RPMI7951 (cell line): ENCODE results near the gene KCNQ1. TPM values are rescaled to one million over a fixed set of nuclear protein-coding genes. Genes with fewer than 3 reads are reported as not detected.
"Not testable (repeated sequence)": the region's sequence is repeated elsewhere in the genome, so short reads cannot be mapped to it uniquely, and the experiment has no call there.

Experiments
- DNase-seq: peaks from one replicate; pipeline ENCODE4 v3.0.0-alpha.2; 2012; ENCODE audit warnings: low read depth
- total RNA-seq: library from RNA; depleted of rRNA; stranded (reverse); fragments of >200 nt; shearing (Covaris generic); gene quantifications from 2 replicates; pipeline ENCODE4 v1.2.3, GENCODE V29; 2014

Gene KCNQ1
- total RNA-seq, 1 experiment from 2014 or later, result not detected

DNA sequence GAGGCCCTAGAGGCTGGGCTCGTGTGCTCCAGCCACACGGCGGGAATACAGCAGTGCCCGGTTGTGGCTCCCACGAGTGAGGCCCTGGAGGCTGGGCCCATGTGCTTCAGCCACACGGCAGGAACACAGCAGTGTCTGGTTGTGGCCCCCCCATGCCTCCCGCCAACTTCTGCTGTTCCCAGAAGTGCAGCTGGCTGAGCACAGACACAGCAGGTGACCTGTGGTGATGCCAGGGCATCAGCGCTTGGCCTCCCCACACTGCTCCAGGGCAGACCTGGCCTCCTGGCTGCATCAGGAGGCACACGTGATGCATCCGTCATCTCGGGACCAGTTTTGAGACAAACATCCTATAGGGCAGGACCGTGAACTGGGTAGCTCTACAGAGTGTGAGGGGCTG, 144.7 kb downstream of the KCNQ1 start:
- no peak for DNase-seq

DNA sequence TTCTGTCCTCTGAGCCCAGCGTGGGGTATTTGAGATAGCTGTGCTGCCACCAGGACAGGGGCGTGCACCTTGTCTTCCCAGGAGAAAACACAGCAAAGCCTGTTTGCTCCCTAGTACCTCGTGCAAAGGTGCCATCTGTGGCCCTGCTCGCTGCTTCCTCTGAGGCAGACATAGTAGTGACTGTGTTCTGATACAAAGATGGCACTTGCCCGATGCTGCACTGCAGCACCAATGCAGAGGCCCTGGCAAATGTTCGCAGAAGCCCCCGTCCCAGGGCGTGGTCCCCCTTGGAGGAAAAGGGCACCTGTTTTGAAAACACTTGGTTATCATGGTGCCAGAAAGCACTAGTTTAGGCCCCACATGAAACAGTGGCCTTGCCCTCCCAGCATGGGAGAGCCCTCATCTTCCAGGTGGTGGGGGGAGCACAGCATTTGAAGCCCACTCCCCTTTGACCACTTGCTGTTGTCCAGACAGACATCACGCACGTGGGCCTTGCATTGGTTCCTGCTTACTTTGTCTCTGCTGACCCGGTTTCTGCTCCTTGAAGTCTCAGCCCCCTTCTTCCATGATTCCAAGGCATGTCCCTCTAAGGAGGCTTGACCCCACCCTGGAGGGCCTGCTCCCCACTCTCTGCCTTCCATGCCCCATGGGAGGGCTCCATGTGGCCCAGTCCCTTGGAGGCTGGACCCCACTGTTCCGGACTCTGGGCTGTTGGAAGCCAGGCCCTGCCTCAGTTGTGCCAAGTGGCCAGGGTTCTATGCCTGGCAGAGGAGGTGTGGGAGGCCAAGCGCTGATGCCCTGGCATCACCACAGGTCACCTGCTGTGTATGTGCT, 145.5 kb downstream of the KCNQ1 start:
- no peak for DNase-seq

DNA sequence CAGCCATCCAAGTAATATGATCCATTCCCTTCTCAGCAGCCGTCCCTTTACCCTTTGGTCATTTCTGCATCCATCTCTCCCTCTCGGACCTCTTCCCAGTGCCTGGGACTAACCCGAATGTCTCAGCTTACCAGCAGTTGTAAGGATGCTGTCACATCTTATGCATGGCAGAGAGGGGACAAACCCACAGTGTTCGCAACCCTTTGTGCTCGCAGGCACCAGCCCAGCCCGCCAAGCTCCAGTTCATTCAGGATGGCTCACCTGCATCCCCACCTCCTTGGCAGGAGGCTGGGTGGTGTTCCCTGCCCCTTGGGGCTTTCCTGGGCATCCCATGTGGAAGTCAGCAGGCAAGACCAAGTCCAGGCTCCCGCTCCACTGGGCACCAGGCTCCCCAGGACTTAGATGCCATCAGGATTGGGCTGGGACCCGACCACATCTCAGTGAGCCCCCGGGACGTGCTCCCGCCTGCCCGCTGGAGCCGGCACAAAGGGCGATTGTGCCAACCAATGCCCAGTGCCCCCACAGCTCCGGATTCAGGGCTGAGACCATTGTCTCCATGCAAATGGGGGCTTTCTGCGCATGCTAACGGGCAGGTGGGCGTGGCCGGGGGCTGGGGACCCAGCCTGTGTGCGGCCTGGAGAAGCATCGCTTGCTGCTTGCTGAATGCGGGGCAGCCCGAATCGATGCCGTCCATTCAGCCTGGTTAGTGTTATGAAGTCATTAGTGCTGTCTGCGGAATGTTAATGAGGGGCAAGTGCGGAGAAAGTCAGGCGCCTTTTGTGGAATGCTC, 146.4 kb downstream of the KCNQ1 start:
- DNase-seq, result no peak

DNA sequence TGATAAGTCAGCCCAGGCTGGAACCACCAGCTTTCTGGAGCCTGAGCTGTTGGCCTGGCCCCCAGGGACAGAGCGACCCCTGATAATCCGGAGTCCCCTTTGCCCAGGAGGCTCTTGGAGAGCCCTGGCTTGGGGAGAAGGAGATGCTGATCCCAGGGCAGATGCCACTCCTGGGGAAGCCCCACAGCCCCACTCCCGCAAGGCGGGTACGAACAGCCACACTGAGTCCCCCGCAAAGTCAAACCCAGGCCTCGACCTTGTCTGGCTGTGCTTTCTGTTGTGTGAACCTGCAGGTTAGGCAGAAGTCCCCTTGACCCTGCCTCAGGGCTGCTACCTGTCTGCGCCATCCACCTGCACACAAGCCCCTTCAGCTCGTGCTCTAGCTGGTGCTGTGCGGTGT, 147.0 kb downstream of the KCNQ1 start:
- DNase-seq, result no peak

DNA sequence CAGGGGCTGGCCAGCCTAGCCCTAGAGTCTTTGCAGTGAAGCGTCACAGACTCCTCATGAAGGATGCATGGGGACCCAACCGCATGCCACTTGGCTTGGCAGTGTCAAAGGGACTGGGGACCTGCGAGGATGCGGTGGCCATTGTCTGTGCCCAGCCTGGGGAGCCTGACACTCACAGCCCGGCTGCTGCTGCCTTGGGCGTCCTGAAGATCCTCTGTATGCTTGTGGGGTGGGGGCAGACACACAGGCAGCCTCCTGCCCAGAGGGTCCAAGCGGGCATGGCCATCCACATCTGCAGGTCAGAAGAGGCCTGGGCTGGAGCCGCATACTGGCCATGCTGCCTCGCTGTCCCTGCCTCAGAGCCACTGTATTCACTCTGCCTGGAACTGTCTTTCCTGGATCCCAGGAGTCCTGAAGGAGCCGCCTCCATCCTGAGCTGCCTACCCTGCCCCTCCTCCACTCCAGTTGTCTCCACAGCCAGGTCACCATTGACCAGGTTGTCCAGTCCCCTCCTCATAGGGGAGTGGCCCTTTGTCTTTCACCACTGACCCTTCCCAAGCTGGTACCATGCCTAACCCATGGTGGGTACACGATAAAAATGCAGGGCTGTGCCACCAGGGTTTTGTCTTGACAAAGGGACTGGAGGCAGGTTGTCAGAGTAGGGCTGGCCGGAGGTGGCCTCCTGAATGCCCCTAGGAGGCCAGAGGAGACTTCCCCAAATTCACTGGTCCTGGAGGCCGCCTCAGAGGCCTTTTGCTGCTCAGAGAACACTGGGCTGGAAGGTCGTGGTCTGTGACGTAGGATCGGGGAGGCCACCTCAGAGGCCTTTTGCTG, 148.0 kb downstream of the KCNQ1 start:
- DNase-seq, result no peak

DNA sequence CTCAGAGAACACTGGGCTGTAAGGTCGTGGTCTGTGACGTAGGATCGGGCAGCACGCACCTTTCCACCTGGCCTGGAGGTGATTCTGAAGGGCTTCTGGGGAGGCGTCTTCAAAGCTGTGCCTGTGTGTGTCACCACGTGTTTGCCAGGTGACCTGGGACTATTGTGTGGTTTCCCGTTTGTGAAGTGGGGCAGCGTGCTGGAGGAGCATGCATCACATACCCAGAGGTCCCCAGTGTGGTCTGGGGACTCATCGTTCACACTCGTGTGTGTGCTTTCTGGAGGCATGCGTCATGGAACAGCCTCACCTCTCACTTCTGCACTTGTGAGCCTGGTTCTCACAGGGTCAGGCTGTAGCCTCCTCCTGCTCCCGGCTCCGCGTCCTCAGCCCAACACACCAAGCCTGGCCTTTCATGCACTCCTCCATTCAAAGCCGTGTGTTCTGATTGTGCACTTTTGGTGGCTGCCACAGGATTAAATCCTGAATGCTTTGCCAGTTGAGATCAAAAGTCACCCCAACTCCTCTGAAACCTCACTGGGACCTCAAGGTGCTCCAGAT, 148.7 kb downstream of the KCNQ1 start:
- no peak for DNase-seq

DNA sequence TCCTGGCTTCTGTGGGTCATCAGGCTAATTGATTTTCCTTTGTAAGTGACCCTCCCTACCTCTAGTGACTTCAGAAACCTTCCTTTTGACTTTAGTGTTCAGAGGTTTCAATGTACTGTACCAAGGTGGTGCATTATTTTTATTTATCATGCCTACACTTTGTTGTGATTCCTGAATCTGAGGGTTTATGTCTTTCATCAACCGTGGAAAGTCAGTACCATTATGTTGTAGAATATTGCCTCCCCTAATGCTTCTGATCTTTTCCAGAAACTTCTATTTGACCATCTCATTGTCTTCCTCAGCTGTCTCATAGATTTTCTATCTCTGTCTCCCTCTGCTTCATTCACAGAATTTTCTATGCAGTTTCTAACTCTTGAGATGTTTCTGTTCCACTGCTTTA, 149.5 kb downstream of the KCNQ1 start:
- DNase-seq, result no peak

DNA sequence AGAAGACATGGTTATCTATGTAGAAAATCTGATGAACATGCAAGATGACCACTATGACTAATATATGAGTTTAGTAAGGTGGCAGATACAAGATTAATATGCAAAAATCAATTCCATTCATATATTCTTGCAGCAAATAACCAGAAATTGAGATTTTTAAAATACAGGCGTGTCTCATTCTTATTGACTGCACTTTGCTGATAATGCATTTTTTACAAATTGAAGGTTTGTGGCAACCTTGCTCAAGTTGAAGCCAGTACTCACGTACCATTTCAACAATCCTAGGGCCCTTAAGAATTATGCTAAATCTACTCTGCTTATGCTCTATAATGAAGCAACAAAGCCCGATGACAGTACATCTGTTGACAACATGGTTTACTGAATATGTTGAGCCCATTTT, 150.4 kb downstream of the KCNQ1 start:
- DNase-seq, result no peak

DNA sequence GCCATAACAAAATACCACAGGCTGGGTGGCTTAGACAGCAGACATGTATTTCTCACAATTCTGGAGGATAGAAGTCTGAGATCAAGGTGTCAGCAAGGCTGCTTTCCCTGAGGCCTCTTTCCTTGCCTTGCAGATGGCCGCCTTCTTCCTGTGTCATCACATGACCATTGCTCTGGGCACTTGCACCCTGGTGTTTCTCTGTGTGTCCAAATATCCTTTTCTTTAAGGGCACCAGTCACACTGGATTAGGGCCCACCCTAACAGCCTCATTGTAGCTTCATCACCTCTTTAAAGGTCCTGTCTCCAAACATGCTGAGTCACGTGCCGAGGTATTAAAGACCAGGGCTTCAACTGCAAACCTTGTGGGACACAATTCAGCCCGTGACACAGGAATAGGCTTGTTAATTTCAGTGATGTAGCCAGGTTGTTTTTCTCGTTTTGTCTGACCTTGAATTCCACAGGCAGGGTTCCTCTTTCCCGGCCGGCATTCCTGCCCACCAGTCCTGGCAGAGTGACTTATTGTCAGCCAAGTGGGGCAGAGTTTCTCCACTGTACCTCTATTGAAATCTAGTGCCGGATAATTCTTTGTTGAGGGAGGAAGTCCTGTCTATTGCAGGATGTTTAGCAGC, 154.9 kb downstream of the KCNQ1 start:
- no peak for DNase-seq

DNA sequence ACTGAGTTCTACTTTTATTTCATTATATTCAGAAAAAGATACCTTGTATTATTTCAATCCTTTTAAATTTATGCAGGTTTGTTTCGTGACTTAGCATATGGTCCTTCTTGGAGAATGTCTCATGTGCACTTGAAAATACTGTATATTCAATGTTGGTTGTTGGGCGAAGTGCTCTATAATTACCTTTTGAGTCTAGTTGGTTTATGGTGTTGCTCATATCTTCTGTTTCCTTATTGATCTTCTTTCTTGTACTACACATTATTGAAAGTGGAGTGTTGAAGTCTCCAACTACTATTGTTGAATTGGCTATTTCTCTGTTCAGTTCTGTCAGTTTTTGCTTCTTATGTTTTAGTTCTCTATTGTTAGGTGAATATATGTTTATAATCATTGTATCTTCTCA, 164.5 kb downstream of the KCNQ1 start:
- no peak for DNase-seq

DNA sequence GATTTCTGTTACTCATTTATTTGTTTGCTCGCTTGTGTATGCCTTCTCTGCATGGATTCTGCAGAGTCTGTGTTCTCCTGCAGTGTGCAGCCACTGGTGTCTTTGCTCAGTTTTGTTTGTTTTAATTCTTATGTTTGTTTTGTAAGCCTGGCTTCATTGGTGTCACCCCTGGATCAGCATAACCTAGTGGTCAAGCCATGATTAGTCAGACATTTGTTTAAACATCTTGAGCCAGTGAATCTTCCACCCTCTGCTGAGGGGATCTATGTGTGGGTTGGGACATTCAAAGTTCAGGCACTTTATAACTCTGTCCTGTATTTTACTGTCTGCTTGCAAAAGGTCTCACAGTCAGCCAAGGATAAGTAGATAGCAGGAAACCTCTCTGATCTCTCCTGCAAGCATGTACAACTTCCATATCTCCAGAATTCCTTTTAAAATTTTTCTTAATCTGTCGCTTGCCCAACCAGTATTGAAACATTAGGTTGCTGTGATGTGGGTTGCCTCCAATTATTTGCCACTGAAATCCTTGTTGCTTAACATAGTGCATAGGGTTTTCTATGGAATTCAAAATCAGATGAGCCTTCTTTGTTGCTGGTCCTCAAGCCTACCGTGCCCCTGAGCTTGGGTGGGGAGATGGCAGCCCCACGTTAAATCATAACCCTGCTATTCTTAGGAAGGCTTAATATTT, 168.2 kb downstream of the KCNQ1 start:
- no peak for DNase-seq

DNA sequence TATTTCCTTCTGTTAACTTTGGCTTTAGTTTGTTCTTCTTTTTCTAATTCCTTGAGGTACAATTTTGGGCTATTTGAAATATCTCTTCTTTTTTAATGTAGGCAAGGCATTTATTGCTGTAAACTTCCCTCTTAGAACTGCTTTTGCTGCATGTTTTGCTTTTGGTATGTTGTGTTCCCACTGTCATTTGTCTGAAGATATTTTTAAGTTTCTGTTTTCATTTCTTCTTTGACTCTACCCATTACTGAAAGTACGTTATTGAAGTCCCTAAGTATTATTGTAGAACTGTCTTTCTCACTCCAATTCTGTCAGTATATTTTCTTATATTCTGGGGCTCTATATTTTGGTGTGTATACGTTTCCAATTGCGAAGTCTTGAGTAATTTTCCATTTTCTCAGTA, 177.1 kb downstream of the KCNQ1 start:
- no peak for DNase-seq

DNA sequence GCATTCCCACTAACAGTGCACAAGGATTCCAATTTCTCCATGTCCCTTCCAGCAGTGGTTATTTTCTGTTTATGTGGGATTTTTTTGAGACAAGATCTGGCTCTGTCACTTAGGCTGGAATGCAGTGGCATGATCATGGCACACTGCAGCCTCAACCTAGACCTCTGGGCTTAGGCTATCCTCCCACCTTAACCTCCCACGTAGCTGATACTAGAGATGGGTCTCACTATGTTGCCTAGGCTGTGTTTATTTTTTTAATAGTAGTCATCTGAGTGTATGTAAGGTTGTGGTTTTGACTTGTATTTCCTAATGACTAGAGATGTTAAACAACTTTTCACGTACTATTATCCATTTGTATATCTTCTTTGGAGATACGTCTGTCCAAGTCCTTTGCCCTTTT, 180.4 kb downstream of the KCNQ1 start:
- no peak for DNase-seq

DNA sequence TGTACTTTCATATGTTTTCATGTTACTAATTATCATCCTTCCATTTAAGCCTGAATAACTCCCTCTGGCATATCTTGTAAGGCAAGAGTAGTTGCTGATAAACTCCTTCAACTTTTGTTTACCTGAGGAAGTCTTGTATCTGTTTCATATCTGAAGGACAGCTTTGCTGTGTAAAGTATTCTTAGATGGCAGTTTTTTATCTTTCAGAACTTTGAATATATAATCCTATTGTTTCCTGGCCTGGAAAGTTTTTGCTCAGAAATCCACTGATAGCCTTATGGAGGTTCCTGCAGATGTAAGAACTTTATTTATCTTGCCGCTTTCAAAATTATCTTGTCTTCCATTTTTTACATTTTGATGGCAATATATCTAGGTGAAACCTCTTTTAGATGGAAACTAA, 185.9 kb downstream of the KCNQ1 start:
- no peak for DNase-seq

DNA sequence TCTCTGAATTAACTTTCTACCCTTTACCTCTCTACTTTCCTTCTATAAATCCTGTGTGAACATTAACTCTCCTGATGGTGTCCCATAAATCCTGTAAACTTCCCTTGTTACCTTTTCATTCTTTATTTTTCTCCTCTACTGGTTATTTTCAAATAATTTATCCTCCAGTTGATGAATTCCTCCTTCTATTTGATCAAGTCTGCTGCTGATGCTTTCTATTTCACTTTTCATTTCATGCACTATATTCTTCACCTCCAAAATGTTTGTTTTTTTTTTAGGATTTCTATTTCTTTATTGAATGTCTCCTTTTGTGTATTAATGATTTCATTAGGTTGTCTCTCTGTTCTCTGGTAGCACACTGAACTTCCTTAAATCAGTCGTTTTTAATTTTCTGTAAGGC, 186.4 kb downstream of the KCNQ1 start:
- DNase-seq, result no peak

DNA sequence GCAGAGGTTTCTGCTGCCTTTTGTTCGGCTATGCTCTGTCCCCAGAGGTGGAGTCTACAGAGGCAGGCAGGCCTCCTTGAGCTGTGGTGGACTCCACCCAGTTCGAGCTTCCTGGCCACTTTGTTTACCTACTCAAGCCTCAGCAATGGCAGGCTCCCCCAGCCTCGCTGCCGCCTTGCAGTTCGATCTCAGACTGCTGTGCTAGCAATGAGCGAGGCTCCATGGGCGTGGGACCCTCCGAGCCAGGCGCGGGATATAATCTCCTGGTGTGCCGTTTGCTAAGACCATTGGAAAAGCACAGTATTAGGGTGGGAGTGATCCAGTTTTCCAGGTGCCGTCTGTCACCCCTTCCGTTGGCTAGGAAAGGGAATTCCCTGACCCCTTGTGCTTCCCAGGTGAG, 195.0 kb downstream of the KCNQ1 start:
- DNase-seq, result not testable (repeated sequence)

DNA sequence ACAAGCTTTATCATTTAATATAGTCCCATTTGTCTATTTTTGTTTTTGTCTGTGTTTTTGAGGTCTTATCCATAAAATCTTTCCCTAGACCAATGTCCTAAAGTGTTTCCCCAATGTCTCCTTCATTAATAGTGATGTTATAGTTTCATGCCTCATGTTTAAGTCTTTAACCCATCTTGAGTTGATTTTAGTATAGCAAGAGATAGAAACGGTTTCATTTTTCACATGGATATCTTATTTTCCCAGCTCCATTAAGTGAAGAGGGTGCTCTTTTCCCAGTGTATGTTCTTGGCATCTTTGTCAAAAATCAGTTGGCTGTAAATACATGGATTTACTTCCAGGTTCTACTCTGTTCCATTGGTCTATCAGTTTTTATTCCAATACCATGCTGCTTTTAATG, 196.8 kb downstream of the KCNQ1 start:
- no peak for DNase-seq

DNA sequence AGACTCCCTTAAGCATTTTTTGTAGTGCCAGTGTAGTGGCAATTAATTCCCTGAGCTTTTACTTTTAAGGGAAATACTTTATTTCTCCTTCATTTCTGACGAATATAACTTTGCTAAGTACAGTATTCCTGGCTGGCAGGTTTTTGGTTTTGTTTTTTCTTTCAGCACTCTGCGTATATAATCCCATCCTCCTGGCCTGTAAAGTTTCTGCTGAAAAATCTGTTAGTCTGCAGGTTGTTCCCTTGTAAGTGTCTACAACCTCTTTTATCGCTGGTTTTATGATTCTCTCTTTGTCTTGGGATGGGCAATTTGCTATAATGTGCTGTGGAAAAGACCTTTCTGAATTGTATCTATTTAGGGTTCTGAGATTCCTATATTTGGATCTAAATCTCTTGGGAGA, 198.9 kb downstream of the KCNQ1 start:
- no peak for DNase-seq

DNA sequence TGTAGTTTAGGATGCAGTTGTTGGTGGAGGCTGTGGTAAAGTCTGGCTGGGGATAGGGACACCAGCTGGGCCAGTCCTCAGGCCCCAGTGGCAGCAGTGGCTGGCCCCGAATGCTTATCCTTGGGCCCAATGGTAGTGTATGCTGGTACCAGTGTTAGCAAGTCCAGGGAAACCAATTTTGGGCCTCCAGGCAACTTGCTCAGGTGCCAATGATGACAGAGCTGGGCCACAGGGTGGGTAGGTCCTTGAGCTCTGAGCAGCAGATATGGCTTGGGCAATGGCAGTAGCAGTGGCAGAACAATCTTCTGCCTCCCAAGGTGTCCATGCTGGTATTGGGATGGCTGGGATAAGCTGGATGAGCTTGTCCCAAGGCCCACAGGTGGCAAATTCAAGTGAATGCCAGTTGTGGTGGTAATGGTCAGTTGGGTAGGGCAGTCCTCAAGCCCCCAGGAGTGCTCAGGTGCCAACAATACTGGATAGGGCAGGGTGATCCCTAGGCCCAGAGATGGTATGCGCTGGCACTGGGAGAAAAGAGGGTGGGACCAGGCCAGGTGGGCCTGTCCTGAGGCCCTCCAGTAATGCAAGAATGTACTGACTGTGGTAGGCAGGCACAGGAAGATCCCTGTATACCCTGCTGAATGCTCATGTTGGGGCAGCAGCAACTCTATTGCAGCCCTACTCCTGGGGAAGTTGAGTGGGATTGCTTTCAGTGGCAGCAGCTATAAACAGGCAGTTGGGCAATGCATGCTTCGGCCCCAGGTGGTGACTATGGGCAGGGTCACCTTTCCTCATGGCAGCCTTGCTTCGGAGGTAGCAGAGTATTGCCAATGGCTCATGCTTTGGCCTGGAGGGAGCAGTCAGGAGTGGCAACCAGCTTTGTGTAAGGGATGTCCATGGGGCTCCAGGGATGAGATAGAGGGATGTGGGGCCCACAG, 200.3 kb downstream of the KCNQ1 start:
- no peak for DNase-seq

DNA sequence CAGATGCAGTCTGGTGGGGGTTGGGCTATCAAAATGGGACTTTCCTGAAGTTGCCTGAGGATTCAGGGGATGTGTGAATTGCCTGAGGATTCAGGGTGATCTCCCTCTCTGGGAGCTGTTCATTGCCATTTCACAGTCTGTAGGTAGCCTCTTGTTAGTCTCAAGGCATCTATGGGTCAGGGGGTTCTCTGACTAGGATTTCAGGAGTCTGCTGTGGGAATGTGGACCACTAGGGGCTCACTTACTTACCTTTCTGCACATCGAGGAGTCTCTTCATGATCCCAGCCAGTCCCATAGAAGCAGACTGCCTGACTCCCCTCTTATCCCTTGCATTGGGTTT, 200.9 kb downstream of the KCNQ1 start:
- no peak for DNase-seq
